HL-60/S4 (cell line): ENCODE data around the gene GPATCH3.
"Not testable (repeated sequence)": the region's sequence is repeated elsewhere in the genome, so short reads cannot be mapped to it uniquely, and the experiment has no call there.

Source experiments
- in situ Hi-C: fragments of 300-500 bp; cut with MboI; formaldehyde crosslinking; loops from 2 replicates; pipeline ENCODE4 v1.14.3; 2022; ENCODE audit warnings: low sequenced_read_pairs

GPATCH3 gene

DNA sequence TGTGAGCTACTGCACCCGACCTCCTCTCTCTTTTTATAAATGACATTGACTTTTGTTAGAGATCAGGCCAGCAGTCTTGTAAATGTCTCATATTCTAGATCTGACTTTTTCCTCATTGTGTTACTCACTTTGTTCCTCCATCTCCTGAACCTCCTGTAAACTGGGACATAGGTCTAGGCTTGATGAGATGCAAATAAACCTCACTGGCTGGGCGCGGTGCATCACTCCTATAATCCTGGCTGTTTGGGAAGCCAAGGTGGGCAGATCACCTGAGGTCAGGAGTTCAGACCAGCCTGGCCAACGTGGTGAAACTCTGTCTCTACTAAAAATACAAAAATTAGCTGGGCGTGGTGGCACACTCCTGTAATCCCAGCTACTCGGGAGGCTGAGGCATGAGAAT is 52.4 kb downstream of the GPATCH3 start:
- in situ Hi-C loops: not testable (repeated sequence)

- in situ Hi-C loops: no loop called here
Measured at GRCh38 chr1:26844424-26845196, 55.7 kb downstream of the GPATCH3 start.
